Panc1 (cell line): ENCODE measurements around the gene TLK1.

Experiments used
- CTCF ChIP-seq: fragments of 450-650 bp; IDR thresholded peaks from 2 replicates; pipeline ENCODE4 v1.5.1; 2017; ENCODE audit warnings: mild to moderate bottlenecking
- REST ChIP-seq, 2 experiments: IDR thresholded peaks; 2 replicates each; pipeline ENCODE4 v1.6.1; 2011 to 2012; ENCODE audit warnings: low read depth in 2 of 2, control low read depth in 1 of 2, low read length in 1 of 2, mild to moderate bottlenecking in 1 of 2, moderate library complexity in 1 of 2; ENCODE audit not compliant: insufficient read depth in 1 of 2

GRCh38 chr2:170942615-170943014 lies 218.1 kb downstream of the TLK1 start:
- TF ChIP-seq REST (IDR thresholded peaks at IDR 0.05; ENCODE audit: insufficient read depth in 1 of 2, low read depth in 2 of 2, low read length in 1 of 2) = no peak
- TF ChIP-seq CTCF = no peak
